ENCODE measurements around the gene BRWD1. TPM values are rescaled to one million over a fixed set of nuclear protein-coding genes. Genes with fewer than 3 reads are reported as not detected.

Gene BRWD1
- total and polyA plus RNA-seq, 2 of the 13 experiments (the other 11 are each of a cell fraction or from before 2014, with no cell fraction given): 13.9 to 28.0 TPM

DNA sequence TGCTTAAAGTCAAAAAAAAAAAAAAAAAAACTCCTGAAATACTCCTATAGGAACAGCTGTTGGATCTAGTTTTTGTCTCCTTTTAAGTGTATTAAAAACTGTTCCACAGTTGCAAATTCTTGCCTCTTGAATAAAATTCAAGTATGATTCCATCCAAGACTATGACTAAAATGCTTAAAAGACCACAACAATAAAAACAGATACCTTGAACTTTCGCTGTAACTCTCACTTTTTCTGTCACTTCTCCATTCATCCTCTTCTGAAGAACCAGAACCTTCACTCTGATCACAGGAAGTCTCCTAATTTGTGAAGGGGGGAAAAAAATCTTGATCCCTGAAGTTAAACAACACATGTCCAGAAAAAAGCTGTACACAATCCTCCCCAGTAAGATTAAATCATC lies 75.2 kb downstream of the BRWD1 start:
- H3K27me3 ChIP-seq (ENCODE audit: control insufficient read depth in 1 of 2, insufficient read depth in 2 of 2, low read length in 2 of 2): no peaks in the 10 kb centered on the region
- POLR2A ChIA-PET: no interaction called here
- DNase-seq (ENCODE audit: low spot score) (no peak), ATAC-seq (no peak), FAIRE-seq (no peak)
- no TSS peak for BruUV-seq (replicated peaks)
- H3K9ac ChIP-seq (ENCODE audit: insufficient read depth, low read depth, low read length): no peak overlapping the region
- CTCF ChIA-PET (ENCODE audit: low intra/inter-chr PET ratio, low total read pairs): no interaction called here
- H3K27ac ChIP-seq (ENCODE audit: extremely low read length, insufficient read depth, low read length): no peak overlapping the region
- H3K4me2 ChIP-seq (ENCODE audit: low read depth, low read length): no peak overlapping the region
- no peaks in the 10 kb centered on the region for H3K9me3 ChIP-seq (ENCODE audit: low read length)
- H3K4me3 ChIP-seq (replicated peaks in 1 of 3; ENCODE audit: insufficient read depth in 1 of 3, low read depth in 2 of 3, low read length in 3 of 3): no peak overlapping the region
- intact Hi-C loops (cut with micrococcal nuclease; ENCODE audit: unreplicated experiment) (no loop called here), in situ Hi-C loops (cut with HindIII; ENCODE audit: extremely low pct_ligation_motif_present, low pct_unique_long_range_greater_than_20kb) (no loop called here)
- peaks cover 17 to 82% of the 10 kb centered on the region in 2 experiments for H3K36me3 ChIP-seq (replicated peaks in 1 of 2; ENCODE audit: control insufficient read depth in 1 of 2, insufficient read depth in 2 of 2, low read length in 2 of 2)
- no peak overlapping the region for H2AFZ ChIP-seq (ENCODE audit: low read length)
- TF ChIP-seq, protein P1, sequence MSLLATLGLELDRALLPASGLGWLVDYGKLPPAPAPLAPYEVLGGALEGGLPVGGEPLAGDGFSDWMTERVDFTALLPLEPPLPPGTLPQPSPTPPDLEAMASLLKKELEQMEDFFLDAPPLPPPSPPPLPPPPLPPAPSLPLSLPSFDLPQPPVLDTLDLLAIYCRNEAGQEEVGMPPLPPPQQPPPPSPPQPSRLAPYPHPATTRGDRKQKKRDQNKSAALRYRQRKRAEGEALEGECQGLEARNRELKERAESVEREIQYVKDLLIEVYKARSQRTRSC (CRISPR knock-in tag; IDR thresholded peaks at IDR 0.05; ENCODE audit: low read depth): no peak
- TF ChIP-seq SMARCE1 (IDR thresholded peaks at IDR 0.05; ENCODE audit: borderline replicate concordance) (no peak), IRX3 (CRISPR knock-in tag; IDR thresholded peaks at IDR 0.05; ENCODE audit: borderline replicate concordance, low read depth) (no peak), ZNF660 (CRISPR knock-in tag; IDR thresholded peaks at IDR 0.05; ENCODE audit: borderline replicate concordance, low read depth) (no peak), ZNF746 (CRISPR knock-in tag; IDR thresholded peaks at IDR 0.05) (no peak), FOXA3 (CRISPR knock-in tag; IDR thresholded peaks at IDR 0.05) (no peak)
- TF ChIP-seq, protein P2, sequence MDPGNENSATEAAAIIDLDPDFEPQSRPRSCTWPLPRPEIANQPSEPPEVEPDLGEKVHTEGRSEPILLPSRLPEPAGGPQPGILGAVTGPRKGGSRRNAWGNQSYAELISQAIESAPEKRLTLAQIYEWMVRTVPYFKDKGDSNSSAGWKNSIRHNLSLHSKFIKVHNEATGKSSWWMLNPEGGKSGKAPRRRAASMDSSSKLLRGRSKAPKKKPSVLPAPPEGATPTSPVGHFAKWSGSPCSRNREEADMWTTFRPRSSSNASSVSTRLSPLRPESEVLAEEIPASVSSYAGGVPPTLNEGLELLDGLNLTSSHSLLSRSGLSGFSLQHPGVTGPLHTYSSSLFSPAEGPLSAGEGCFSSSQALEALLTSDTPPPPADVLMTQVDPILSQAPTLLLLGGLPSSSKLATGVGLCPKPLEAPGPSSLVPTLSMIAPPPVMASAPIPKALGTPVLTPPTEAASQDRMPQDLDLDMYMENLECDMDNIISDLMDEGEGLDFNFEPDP (CRISPR knock-in tag; conservative IDR thresholded peaks at IDR 0.05): no peak
- TF ChIP-seq, protein P3, sequence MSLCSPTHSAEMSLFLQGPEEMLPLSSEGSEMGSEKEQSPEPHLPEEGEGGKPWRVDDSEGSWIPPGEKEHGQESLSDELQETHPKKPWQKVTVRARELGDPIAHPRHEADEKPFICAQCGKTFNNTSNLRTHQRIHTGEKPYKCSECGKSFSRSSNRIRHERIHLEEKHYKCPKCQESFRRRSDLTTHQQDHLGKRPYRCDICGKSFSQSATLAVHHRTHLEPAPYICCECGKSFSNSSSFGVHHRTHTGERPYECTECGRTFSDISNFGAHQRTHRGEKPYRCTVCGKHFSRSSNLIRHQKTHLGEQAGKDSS (CRISPR knock-in tag; IDR thresholded peaks at IDR 0.05; ENCODE audit: borderline replicate concordance, low read depth): no peak
- TF ChIP-seq, protein P4, sequence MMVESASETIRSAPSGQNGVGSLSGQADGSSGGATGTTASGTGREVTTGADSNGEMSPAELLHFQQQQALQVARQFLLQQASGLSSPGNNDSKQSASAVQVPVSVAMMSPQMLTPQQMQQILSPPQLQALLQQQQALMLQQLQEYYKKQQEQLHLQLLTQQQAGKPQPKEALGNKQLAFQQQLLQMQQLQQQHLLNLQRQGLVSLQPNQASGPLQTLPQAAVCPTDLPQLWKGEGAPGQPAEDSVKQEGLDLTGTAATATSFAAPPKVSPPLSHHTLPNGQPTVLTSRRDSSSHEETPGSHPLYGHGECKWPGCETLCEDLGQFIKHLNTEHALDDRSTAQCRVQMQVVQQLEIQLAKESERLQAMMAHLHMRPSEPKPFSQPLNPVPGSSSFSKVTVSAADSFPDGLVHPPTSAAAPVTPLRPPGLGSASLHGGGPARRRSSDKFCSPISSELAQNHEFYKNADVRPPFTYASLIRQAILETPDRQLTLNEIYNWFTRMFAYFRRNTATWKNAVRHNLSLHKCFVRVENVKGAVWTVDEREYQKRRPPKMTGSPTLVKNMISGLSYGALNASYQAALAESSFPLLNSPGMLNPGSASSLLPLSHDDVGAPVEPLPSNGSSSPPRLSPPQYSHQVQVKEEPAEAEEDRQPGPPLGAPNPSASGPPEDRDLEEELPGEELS (CRISPR knock-in tag; IDR thresholded peaks at IDR 0.05): no peak
- no peaks in the 10 kb centered on the region for H3K4me1 ChIP-seq (ENCODE audit: insufficient read depth, low read length)
- WGBS (ENCODE audit: low lambda C conversion rate): 98% methylated on average over 1 of the region's 1 CpG
- no peaks in the 10 kb centered on the region for H4K20me1 ChIP-seq (ENCODE audit: insufficient read depth, low read length)
- no peaks in the 10 kb centered on the region for H3K79me2 ChIP-seq (ENCODE audit: insufficient read depth, low read length)
